Measurements from ENCODE around the gene BNC2.

DNA sequence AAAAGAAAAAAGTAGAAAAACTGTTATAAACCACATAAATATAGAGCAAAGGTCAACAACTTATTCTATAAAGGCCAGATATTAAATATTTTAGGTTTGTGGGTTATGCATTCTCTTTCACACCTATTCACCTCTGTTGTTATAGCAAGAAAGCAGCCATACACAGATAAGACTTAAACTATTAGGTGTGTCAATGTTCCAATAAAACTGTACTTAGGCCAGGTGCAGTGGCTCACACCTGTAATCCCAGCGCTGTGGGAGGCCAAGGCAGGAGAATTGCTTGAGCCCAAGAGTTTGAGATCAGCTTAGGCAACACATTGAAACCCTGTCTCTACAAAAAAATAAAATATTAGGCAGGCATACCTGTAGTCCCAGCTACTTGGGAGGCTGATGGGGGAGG lies 314.7 kb downstream of the BNC2 start:
- TF ChIP-seq RAD21 (IDR thresholded peaks at IDR 0.05; ENCODE audit: low read length) (no peak), FOS (IDR thresholded peaks at IDR 0.05; ENCODE audit: low read depth, low read length) (no peak), SMC3 (IDR thresholded peaks at IDR 0.05; ENCODE audit: low read depth, low read length) (no peak), POLR2A (IDR thresholded peaks at IDR 0.05; ENCODE audit: low read depth, low read length) (no peak), CHD1 (IDR thresholded peaks at IDR 0.05; ENCODE audit: low read depth, low read length) (no peak), BHLHE40 (IDR thresholded peaks at IDR 0.05; ENCODE audit: low read depth, low read length) (no peak), MXI1 (IDR thresholded peaks at IDR 0.05; ENCODE audit: borderline replicate concordance, low read depth, low read length) (no peak), USF2 (IDR thresholded peaks at IDR 0.05; ENCODE audit: low read depth, low read length) (no peak)
- TF ChIP-seq, protein P1, sequence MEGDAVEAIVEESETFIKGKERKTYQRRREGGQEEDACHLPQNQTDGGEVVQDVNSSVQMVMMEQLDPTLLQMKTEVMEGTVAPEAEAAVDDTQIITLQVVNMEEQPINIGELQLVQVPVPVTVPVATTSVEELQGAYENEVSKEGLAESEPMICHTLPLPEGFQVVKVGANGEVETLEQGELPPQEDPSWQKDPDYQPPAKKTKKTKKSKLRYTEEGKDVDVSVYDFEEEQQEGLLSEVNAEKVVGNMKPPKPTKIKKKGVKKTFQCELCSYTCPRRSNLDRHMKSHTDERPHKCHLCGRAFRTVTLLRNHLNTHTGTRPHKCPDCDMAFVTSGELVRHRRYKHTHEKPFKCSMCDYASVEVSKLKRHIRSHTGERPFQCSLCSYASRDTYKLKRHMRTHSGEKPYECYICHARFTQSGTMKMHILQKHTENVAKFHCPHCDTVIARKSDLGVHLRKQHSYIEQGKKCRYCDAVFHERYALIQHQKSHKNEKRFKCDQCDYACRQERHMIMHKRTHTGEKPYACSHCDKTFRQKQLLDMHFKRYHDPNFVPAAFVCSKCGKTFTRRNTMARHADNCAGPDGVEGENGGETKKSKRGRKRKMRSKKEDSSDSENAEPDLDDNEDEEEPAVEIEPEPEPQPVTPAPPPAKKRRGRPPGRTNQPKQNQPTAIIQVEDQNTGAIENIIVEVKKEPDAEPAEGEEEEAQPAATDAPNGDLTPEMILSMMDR (conservative IDR thresholded peaks at IDR 0.05; ENCODE audit: low read depth, low read length), result no peak
